Daoy (cell line): ENCODE data around the gene ARHGAP12. TPM values are rescaled to one million over a fixed set of nuclear protein-coding genes. Genes with fewer than 3 reads are reported as not detected.
A peak's percentile ranks its signal among the peaks of the same experiment; 100 is the strongest.

ENCODE experiments used
- DNase-seq: peaks from one replicate; pipeline ENCODE4 v3.0.0-alpha.2; 2015; ENCODE audit warnings: low read depth
- total RNA-seq: library from RNA; depleted of rRNA; stranded (reverse); fragments of >200 nt; shearing (Covaris generic); gene quantifications from 2 replicates; pipeline ENCODE4 v1.2.3, GENCODE V29; 2014

The ARHGAP12 gene
- total RNA-seq, 1 experiment from 2014 or later = 20.7 TPM

- no peak for DNase-seq
Observed at GRCh38 chr10:31822150-31822549, 106.5 kb downstream of the ARHGAP12 start.

DNA sequence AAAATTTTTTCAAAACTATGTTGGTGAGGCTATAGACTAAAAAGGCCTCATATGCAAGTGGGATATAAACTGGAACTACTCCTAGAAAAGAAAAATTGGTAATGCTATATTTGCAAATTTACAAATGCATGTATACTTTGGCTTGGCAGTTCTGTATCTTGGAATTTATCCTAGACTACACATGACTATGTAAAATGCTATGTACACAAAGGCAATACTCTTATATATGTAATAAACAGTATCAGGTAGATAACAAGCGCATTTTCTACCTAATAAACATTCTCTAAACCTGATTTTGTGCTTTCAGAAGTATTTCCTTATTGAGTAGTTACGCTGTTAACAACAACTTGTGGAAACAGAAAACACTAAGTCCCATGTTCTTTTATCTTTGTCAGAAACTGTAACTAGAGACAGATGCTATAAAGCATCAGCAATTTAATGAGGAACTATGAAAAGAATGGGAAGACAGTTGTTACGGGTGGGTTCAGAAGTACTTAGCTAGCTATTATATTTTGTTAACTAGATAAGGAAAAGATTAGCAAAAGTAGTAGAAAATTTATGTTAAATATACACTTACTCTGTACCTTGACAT is 107.8 kb downstream of the ARHGAP12 start:
- no peak for DNase-seq

GRCh38 chr10:31820096-31820495 is 108.5 kb downstream of the ARHGAP12 start:
- DNase-seq = no peak

GRCh38 chr10:31819391-31819820 is 109.2 kb downstream of the ARHGAP12 start:
- DNase-seq = no peak

GRCh38 chr10:31816318-31816717 is 112.3 kb downstream of the ARHGAP12 start:
- DNase-seq = no peak

GRCh38 chr10:31808258-31809218 is 120.1 kb downstream of the ARHGAP12 start:
- DNase-seq = peak; percentile 21

- no peak for DNase-seq
Observed at GRCh38 chr10:31804352-31804810, 124.2 kb downstream of the ARHGAP12 start.

GRCh38 chr10:31803606-31804351 is 124.9 kb downstream of the ARHGAP12 start:
- DNase-seq = no peak

DNA sequence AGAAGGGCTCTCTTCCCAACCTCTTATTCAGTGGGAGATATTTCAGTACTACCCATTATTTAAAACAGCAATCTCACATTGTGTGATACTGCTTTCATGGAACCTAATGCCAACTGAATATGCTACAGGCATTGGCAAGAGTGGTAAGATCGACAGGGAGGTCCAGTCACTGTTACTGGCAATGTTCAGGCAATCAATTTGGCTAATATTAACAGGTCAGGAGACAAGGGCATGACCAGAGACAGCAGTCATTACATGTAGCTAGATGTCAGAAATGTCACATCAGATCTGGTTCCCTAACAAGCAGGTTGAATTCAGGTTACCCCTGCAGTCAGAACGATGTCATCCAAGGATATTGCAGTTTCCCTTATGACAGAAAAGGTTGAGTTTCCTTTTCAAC is 129.4 kb downstream of the ARHGAP12 start:
- DNase-seq = no peak

- DNase-seq = no peak
Observed at GRCh38 chr10:31792745-31793144, 135.9 kb downstream of the ARHGAP12 start.

DNA sequence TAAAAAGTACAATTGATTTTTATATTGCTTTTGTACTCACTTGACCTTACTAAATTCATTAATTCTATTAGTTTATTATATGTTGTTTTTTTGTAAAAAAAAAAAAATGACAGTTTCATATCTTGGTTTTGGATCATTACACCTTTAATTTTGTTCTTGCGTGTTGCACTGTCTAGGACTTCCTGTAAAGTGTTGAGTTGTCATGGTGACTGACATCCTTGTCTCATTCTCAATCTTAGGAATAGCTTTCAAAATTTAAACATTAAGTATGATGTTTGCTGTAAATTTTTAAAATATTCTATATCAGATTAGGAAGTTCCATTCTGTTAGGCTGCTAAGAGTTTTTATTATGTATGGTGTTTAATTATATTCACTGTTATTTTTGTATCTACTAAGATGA is 139.1 kb downstream of the ARHGAP12 start:
- DNase-seq = no peak

DNA sequence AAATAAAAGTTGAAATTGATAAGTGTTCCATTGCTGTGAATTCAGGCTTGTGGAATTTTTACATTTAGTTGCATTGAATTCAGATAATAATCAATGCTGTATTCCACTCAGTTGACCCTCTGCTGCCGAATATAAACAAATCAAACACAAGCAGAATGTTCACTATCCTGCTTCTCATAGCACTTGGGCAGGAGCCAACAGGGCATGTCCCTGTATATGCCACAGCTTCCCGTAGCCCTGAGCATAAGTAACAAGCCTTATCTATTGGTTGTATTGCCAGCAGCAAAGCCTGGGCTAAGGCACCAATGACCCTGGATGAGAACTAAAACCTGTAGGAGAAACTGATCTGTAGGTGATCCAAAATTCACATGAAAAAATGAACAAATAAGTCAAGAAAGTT is 145.9 kb downstream of the ARHGAP12 start:
- DNase-seq = no peak

DNA sequence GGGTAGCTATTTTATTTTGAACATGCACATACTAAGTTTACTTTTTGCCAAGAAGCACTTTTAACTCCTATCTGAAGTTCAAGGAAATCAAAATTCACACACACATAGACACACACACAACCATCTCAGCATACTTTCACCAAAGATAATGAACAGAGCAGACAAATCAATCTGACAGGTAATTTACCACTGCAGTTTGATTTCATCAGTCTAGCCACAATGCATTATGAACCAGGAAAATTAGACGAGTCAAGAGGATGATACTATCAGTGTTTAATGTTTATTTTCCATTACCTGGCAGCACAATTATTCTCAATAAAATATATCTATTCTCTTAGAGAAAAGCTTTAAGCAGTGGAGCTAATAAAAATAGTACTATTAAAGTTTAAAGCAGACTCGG is 147.9 kb downstream of the ARHGAP12 start:
- DNase-seq = no peak

DNA sequence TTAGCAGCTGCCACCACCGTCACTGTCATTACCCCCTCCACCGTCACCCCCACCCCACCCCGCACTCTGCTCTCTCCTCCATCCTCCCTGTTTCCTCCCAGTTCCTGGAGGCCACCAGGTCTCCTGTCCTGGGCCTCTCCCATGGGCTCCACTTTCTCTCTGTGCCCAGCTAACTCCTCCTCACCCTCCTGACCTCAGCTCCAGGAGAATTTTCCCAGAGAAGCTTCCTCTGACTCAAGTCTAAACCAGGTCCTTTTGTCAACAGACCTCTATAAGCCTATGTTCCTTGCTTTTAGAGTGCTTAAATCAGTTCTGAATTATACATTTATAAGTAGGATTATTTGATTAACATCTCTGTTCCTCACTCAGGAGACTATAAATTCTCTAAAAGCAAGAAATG is 150.0 kb downstream of the ARHGAP12 start:
- DNase-seq = no peak

DNA sequence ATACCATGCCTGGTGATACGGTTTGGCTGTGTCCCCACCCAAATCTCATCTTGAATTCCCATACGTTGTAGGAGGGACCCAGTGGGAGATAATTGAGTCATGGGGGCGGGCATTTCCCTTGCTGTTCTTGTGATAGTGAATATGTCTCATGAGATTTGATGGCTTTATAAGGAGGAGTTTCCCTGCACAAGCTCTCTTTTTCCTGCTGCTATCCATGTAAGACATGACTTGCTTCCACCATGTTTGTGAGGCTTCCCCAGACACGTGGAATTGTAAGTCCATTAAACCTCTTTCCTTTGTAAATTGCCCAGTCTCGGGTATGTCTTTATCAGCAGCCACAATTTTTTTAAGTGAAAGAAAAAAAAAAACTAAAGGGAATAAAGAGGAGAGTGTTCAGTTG is 152.5 kb downstream of the ARHGAP12 start:
- DNase-seq = no peak

DNA sequence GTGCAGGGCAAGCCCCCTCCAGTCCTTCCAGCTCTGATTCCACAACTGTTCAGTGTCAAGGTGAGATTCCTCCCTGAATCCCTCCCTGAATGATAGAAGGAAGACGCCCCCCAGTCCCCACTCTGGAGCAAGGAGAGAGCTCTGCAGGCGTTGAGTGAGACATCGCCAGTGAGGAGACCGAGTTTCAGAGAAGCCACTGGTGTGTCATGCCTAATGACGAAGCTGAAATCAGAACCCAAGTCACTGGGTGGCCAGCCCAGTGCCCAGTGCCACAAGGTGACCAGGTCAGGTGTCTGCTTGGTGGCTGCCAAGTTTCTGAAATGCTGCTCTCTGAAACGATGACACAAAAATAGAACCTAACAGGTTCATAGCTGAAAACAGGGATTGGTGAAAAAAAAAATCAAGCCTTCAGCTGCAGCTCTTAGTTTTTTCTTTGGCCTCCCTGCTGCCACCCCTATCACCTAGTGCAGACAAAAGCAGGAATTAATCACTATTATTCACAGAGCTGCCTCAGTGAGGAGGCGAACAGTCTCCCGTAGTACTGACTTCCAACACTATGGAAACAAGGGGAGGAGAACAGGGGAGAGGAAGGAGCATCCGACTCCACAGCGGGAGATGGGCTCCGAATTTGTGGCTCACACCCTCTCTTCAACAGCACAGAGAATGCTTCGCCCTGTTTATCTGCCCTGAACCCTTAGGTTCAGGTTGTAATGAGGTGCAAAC is 153.5 kb downstream of the ARHGAP12 start:
- DNase-seq = no peak

DNA sequence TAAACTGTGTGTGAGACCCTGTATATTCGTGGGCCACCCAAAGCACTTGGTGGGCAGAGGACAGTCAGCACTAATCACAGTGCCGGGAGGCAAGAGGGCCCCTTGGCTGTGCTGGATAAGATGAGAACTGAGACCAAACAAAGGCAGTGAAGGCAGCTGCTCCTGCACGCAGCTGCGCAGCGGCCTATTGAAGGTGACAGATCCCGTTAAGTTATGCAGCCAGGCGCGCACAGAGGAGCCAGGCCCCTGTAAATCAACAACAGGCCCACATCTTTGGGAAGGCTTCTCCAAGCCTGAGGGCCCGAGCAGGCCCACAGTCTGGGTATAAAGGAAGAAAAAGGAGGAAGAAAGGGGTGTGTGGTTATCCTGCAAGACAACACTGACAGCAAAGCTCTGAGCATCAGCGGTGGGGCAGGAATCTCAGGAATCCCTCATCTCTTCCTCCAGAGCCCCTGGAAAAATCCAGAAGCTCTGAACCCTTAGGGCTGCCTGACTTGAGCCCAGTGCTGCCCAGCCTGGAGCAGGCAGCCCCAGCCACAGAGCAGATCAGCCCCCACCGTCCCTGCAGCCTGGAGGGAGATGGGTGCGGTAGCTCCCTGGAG is 154.2 kb downstream of the ARHGAP12 start:
- DNase-seq = no peak

DNA sequence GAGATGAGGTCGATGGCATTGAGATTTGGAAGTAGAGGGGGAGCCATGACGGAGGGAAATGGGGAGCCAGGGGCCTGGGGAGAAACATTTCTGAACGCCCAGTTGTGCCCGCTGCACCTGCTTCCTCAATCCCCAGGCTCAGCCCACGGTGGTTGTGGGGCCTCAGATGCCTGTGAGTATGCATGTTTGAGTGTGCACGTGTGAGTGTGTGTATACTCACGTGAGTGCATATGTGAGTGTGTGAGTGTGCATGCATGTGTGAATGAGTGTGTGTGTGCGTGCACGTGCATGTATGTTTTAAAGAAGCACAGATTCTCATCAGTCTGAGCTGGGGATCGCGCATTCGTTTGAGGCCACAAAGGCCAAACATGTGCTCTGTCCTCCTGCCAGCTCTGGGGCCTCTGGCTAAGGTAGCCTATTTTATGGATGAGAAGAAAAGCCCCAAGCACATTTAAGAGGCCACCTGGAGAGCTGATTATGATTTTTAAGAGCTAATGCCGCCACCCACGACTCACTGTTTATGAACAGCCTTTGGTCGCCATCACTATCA is 154.8 kb downstream of the ARHGAP12 start:
- no peak for DNase-seq

GRCh38 chr10:31771331-31771831 is 157.2 kb downstream of the ARHGAP12 start:
- DNase-seq = peak; percentile 66

- no peak for DNase-seq
Observed at GRCh38 chr10:31770307-31770902, 158.2 kb downstream of the ARHGAP12 start.
